ENCODE data around the gene KDM4C. TPM values are rescaled to one million over a fixed set of nuclear protein-coding genes. Genes with fewer than 3 reads are reported as not detected.

KDM4C gene
- total and polyA plus RNA-seq, 2 of the 8 experiments (the other 6 are each of a cell fraction or from before 2014, with no cell fraction given): 13.0 to 26.1 TPM

GRCh38 chr9:7001571-7001970, 243.8 kb downstream of the KDM4C start:
- Histone ChIP-seq H2BK120ac (replicated peaks; ENCODE audit: low read depth, low read length) (no peak overlapping the region), H3K23ac (ENCODE audit: insufficient read length) (no peak overlapping the region), H3K18ac (ENCODE audit: extremely low read depth, low read length) (no peak overlapping the region), H3K9me3 (ENCODE audit: insufficient read depth in 2 of 2, low read depth in 1 of 2, low read length in 1 of 2) (no peaks in the 10 kb centered on the region), H4K5ac (ENCODE audit: insufficient read length, low read depth, low read length) (no peak overlapping the region), H2AFZ (ENCODE audit: low read length) (no peak overlapping the region), H3K4ac (replicated peaks; ENCODE audit: insufficient read length, low read depth, low read length) (no peak overlapping the region), H4K91ac (replicated peaks; ENCODE audit: insufficient read length, low read length) (no peak overlapping the region), H2BK5ac (ENCODE audit: low read depth, low read length) (no peak overlapping the region), H4K8ac (ENCODE audit: extremely low read depth, insufficient read depth, low read length) (no peak overlapping the region), H2BK15ac (ENCODE audit: low read length) (no peak overlapping the region), H2AK5ac (ENCODE audit: low read depth, low read length) (no peak overlapping the region), H3K36me3 (ENCODE audit: control insufficient read depth in 2 of 4, insufficient read depth in 4 of 4, low read length in 3 of 4) (no peaks in the 10 kb centered on the region; a peak in 1 of 8 replicates), H3K79me2 (ENCODE audit: control insufficient read depth in 1 of 2, insufficient read depth in 2 of 2, low read length in 2 of 2) (no peaks in the 10 kb centered on the region), H3K14ac (ENCODE audit: insufficient read length) (no peak overlapping the region), H3K27ac (ENCODE audit: low read depth, low read length) (no peak overlapping the region), H3K56ac (replicated peaks; ENCODE audit: insufficient read length, low read depth, low read length) (no peak overlapping the region), H2BK20ac (ENCODE audit: low read length) (no peak overlapping the region), H4K20me1 (replicated peaks in 1 of 2; ENCODE audit: control insufficient read depth in 1 of 2, insufficient read depth in 2 of 2, low read length in 2 of 2) (no peaks in the 10 kb centered on the region), H2BK12ac (ENCODE audit: low read depth, low read length) (no peak overlapping the region), H3K4me2 (ENCODE audit: insufficient read depth in 1 of 2, low read depth in 2 of 2, low read length in 2 of 2) (no peak overlapping the region), H3K4me1 (replicated peaks in 1 of 4; ENCODE audit: control insufficient read depth in 3 of 4, insufficient read depth in 4 of 4, low read length in 3 of 4) (no peaks in the 10 kb centered on the region), H3K23me2 (ENCODE audit: low read depth, low read length) (no peaks in the 10 kb centered on the region), H3K4me3 (ENCODE audit: extremely low read depth in 1 of 4, insufficient read depth in 2 of 4, low read depth in 3 of 4, low read length in 4 of 4) (no peak overlapping the region), H3K79me1 (ENCODE audit: low read depth, low read length) (no peaks in the 10 kb centered on the region), H3K27me3 (replicated peaks in 1 of 4; ENCODE audit: control insufficient read depth in 3 of 4, extremely low read depth in 1 of 4, insufficient read depth in 3 of 4, low read length in 3 of 4) (no peaks in the 10 kb centered on the region), H3K9ac (replicated peaks in 1 of 4; ENCODE audit: extremely low read depth in 1 of 4, low read depth in 3 of 4, low read length in 3 of 4) (no peak overlapping the region)
- POLR2A ChIA-PET (ENCODE audit: partially characterized antibody): no interaction called here
- TF ChIP-seq SIRT6 (IDR thresholded peaks at IDR 0.05; ENCODE audit: low read length) (no peak), HDAC6 (IDR thresholded peaks at IDR 0.05; ENCODE audit: low read depth, low read length) (no peak), TEAD4 (IDR thresholded peaks at IDR 0.05; ENCODE audit: low read depth, low read length) (no peak)
- TF ChIP-seq, protein P1, sequence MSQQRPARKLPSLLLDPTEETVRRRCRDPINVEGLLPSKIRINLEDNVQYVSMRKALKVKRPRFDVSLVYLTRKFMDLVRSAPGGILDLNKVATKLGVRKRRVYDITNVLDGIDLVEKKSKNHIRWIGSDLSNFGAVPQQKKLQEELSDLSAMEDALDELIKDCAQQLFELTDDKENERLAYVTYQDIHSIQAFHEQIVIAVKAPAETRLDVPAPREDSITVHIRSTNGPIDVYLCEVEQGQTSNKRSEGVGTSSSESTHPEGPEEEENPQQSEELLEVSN (IDR thresholded peaks at IDR 0.05): no peak
- FAIRE-seq: no peak
- CTCF ChIA-PET (ENCODE audit: partially characterized antibody): no interaction called here
- WGBS, 2 experiments (ENCODE audit: extremely low coverage in 1 of 2, insufficient coverage in 1 of 2, insufficient read length in 1 of 2, insufficient replicate concordance in 2 of 2, low coverage in 1 of 2, low lambda C conversion rate in 2 of 2, missing lambda C conversion rate in 1 of 2): 72% methylated on average over 1 of the region's 1 CpG; no CpG with 5 or more reads in 1 of the 2 experiments
- DNase-seq (ENCODE audit: low read depth in 1 of 2, low spot score in 2 of 2): no peak

All from H1 (cell line).